K562 (cell line): ENCODE data around the gene DIP2A. TPM values are rescaled to one million over a fixed set of nuclear protein-coding genes. Genes with fewer than 3 reads are reported as not detected.

Source experiments
- ATAC-seq: fragments of 200-7000 bp; cut with Tn5 transposase; 3 replicates; pipeline ENCODE4 v1.9.1; 2020; ENCODE audit warnings: moderate library complexity
- BruUV-seq: library from RNA; stranded (reverse); fragments of 400-500 nt; replicated peaks from 2 replicates; lab custom pipeline; 2021; lab: Mats Ljungman, UMichigan
- CTCF ChIA-PET: fragments of 300-600 bp; formaldehyde crosslinking; extraction: SDS; loops from one replicate; lab custom pipeline; 2021; ENCODE audit warnings: low intra/inter-chr PET ratio; lab: Yijun Ruan, JAX
- POLR2A ChIA-PET: fragments of 300-600, 350-650 bp; sonication (Branson Sonifier 250); formaldehyde crosslinking; extraction: SDS; loops from one replicate; lab custom pipeline; 2021; ENCODE audit warnings: antibody characterized with exemption, inconsistent platforms; lab: Yijun Ruan, JAX
- DNase-seq, 4 experiments: peaks; one replicate each; pipeline versions ENCODE4 v3.0.0 to v3.0.0-alpha.2; 2011 to 2018; ENCODE audit warnings: low spot score in 3 of 4, mixed read lengths in 3 of 4; ENCODE audit errors: extremely low read depth in 1 of 4
- FAIRE-seq: peaks from 2 replicates; lab custom pipeline; 2011; peaks lifted over from hg19 to GRCh38; lab: Jason Lieb, UNC
- H2AFZ ChIP-seq: 2 replicates; pipeline ENCODE4 v1.6.0; 2011; ENCODE audit warnings: low read depth, low read length, control low read depth, inconsistent platforms
- H3K27ac ChIP-seq: fragments of 200-600 bp; 3 replicates; pipeline ENCODE4 v1.8.0; 2011; ENCODE audit warnings: low read depth, mild to moderate bottlenecking, control low read depth, inconsistent platforms, low read length, moderate library complexity, mixed read lengths; ENCODE audit errors: extremely low read depth
- H3K27me3 ChIP-seq, 2 experiments: fragments of 300-600 bp in 1 of 2; 2 replicates in 1 of 2; 3 replicates in 1 of 2; pipeline versions ENCODE4 v1.6.0 to v1.8.0; 2011; ENCODE audit warnings: inconsistent platforms in 2 of 2, low read length in 2 of 2, mild to moderate bottlenecking in 1 of 2, mixed read lengths in 1 of 2, moderate library complexity in 1 of 2; ENCODE audit not compliant: control insufficient read depth in 2 of 2, insufficient read depth in 2 of 2
- H3K36me3 ChIP-seq: fragments of 300-600 bp; 3 replicates; pipeline ENCODE4 v1.8.0; 2011; ENCODE audit warnings: mild to moderate bottlenecking, low read length, inconsistent platforms; ENCODE audit not compliant: control insufficient read depth, insufficient read depth
- H3K4me1 ChIP-seq, 2 experiments: fragments of 200-600 bp in 1 of 2; replicated peaks in 1 of 2; 2 replicates in 1 of 2; 3 replicates in 1 of 2; pipeline versions ENCODE4 v1.5.1 to v1.8.0; 2011; ENCODE audit warnings: inconsistent platforms in 2 of 2, low read length in 2 of 2, mild to moderate bottlenecking in 1 of 2, mixed read lengths in 1 of 2, moderate library complexity in 1 of 2; ENCODE audit not compliant: control insufficient read depth in 2 of 2, insufficient read depth in 2 of 2
- H3K4me2 ChIP-seq: 2 replicates; pipeline ENCODE4 v1.6.1; 2011; ENCODE audit warnings: low read length, control low read depth, inconsistent platforms, mixed read lengths; ENCODE audit not compliant: insufficient read depth
- H3K4me3 ChIP-seq: fragments of 200-600 bp; sonication (generic), shearing (Covaris generic); 2 replicates; pipeline ENCODE4 v1.5.1; 2016; ENCODE audit warnings: control low read depth, inconsistent platforms
- H3K79me2 ChIP-seq: fragments of 200-600 bp; 3 replicates; pipeline ENCODE4 v1.8.0; 2011; ENCODE audit warnings: low read length, inconsistent platforms; ENCODE audit not compliant: control insufficient read depth, insufficient read depth
- H3K9ac ChIP-seq, 2 experiments: 2 replicates each; pipeline versions ENCODE4 v1.6.0 to v1.6.1; 2011; ENCODE audit warnings: low read depth in 2 of 2, low read length in 2 of 2, control low read depth in 1 of 2, inconsistent platforms in 1 of 2, mild to moderate bottlenecking in 1 of 2, mixed read lengths in 1 of 2; ENCODE audit not compliant: insufficient read depth in 1 of 2
- H3K9me1 ChIP-seq: one replicate; pipeline ENCODE4 v1.6.0; 2011; ENCODE audit warnings: inconsistent platforms, mild to moderate bottlenecking, low read length, moderate library complexity; ENCODE audit not compliant: control insufficient read depth, insufficient read depth
- H3K9me3 ChIP-seq: replicated peaks from 2 replicates; pipeline ENCODE4 v1.5.1; 2011; ENCODE audit warnings: low read depth, low read length, inconsistent platforms; ENCODE audit not compliant: control insufficient read depth, insufficient read depth
- H4K20me1 ChIP-seq: replicated peaks from 2 replicates; pipeline ENCODE4 v1.6.1; 2011; ENCODE audit warnings: low read length, inconsistent platforms, mixed read lengths; ENCODE audit not compliant: control insufficient read depth, insufficient read depth
- ATF7 ChIP-seq: fragments of 450-650 bp; IDR thresholded peaks from 2 replicates; pipeline ENCODE4 v1.7.1; 2014; ENCODE audit warnings: mild to moderate bottlenecking, moderate library complexity
- BCL6 ChIP-seq: fragments of 250-450 bp; sonication (Bioruptor Pico); IDR thresholded peaks from 2 replicates; pipeline ENCODE4 v1.4.0; 2020
- CHCHD3 ChIP-seq: fragments of 250-450 bp; sonication (Bioruptor Pico); IDR thresholded peaks from 2 replicates; pipeline ENCODE4 v2.1.2; 2022; ENCODE audit warnings: mild to moderate bottlenecking
- POLR2G ChIP-seq: fragments of 200-400 bp; formaldehyde crosslinking; IDR thresholded peaks from 2 replicates; pipeline ENCODE4 v1.6.1; 2017; ENCODE audit warnings: low read depth, mild to moderate bottlenecking, antibody characterized with exemption, low read length, moderate library complexity
- SRSF9 ChIP-seq: fragments of 200-400 bp; formaldehyde crosslinking; IDR thresholded peaks from 2 replicates; pipeline ENCODE4 v1.6.1; 2017; ENCODE audit warnings: low read depth, low read length, borderline replicate concordance
- WGBS: fragments of 100-300 bp; shearing (Covaris generic); methylation state at CpG from one replicate; pipeline ENCODE4 v1.1.6; 2016; ENCODE audit warnings: low coverage, mixed read lengths; ENCODE audit not compliant: insufficient coverage; ENCODE audit errors: missing lambda C conversion rate; 5-methylcytosine and 5-hydroxymethylcytosine counted together
- in situ Hi-C: fragments of 300-500 bp; cut with MboI; formaldehyde crosslinking; loops from 4 replicates; pipeline ENCODE4 v1.15.0; 2018; ENCODE audit warnings: inconsistent platforms, mixed read lengths
- intact Hi-C: fragments of 100-400 bp; cut with micrococcal nuclease; formaldehyde crosslinking; loops from 2 replicates; pipeline ENCODE4 v1.14.2; 2022
- polyA plus RNA-seq, 8 experiments: library from polyadenylated mRNA; depleted of rRNA in 4 of 8; stranded (reverse) in 5 of 8; unstranded in 3 of 8; fragments of >200 nt; fragmentation: Nextera tagmentation in 2 of 8; fragmentation: Illumina TruSeq in 1 of 8; extraction: Ambion mirVana in 2 of 8; extraction: Trizol in 1 of 8; gene quantifications; 2 replicates each; pipeline versions ENCODE4 v1.2.1 to v1.2.3, GENCODE V29; 2011 to 2014; ENCODE audit warnings: inconsistent platforms in 1 of 8, missing spikeins in 1 of 8
- total RNA-seq, 7 experiments: library from RNA; depleted of rRNA in 6 of 7; stranded (reverse); fragments of >200 nt in 6 of 7; fragmentation: Illumina TruSeq in 2 of 7; extraction: Trizol in 2 of 7; gene quantifications; 2 replicates each; pipeline versions ENCODE4 v1.2.1 to v1.2.3, GENCODE V29; 2011 to 2021; ENCODE audit warnings: low replicate concordance in 1 of 7
- TF ChIP-seq, protein P1 (sequence below): sonication (generic); formaldehyde crosslinking; IDR thresholded peaks from 2 replicates; pipeline ENCODE4 v1.8.1; 2023; ENCODE audit warnings: mild to moderate bottlenecking, missing genetic modification reagents
- TF ChIP-seq, protein P2 (sequence below): IDR thresholded peaks from 2 replicates; pipeline ENCODE4 v1.6.1; 2014; ENCODE audit warnings: antibody characterized with exemption

The DIP2A gene
- total and polyA plus RNA-seq, 9 of the 15 experiments (the other 6 are each of a cell fraction or from before 2014, with no cell fraction given): 4.3 to 34.5 (median 20.3) TPM

GRCh38 chr21:46412521-46413364 lies 45.9 kb upstream of the DIP2A start:
- BruUV-seq: no TSS peak
- FAIRE-seq: no peak
- no peak overlapping the region for H3K4me3 ChIP-seq
- no peaks in the 10 kb centered on the region for H3K79me2 ChIP-seq
- no peak for ATAC-seq
- H3K4me1 ChIP-seq: peaks cover 0 to 12% of the 10 kb centered on the region in 2 experiments; a peak in 1 of 5 replicates
- ChIA-PET POLR2A (interaction anchor here (0.6 kb wide), 1 partner anchor 166 kb away, joined by 3 read pairs; no protein-coding TSS in a partner anchor), CTCF (no interaction called here)
- H3K36me3 ChIP-seq: peaks cover 53% of the 10 kb centered on the region; the same call in 2 of the 3 replicates
- intact Hi-C loops (no loop called here), in situ Hi-C loops (no loop called here)
- DNase-seq: no peak
- no peaks in the 10 kb centered on the region for H3K9me3 ChIP-seq
- H2AFZ ChIP-seq: no peak overlapping the region
- H3K9ac ChIP-seq: no peak overlapping the region
- TF ChIP-seq POLR2G (peak; percentile 64), CHCHD3 (CRISPR knock-in tag) (no peak)
- no peaks in the 10 kb centered on the region for H4K20me1 ChIP-seq
- no peaks in the 10 kb centered on the region for H3K9me1 ChIP-seq
- H3K27ac ChIP-seq: no peak overlapping the region
- H3K4me2 ChIP-seq: no peak overlapping the region
- H3K27me3 ChIP-seq: no peaks in the 10 kb centered on the region
- 84% methylated on average over 19 of the region's 39 CpGs for WGBS

GRCh38 chr21:46413365-46413696 lies 45.4 kb upstream of the DIP2A start:
- no peak for FAIRE-seq
- no peaks in the 10 kb centered on the region for H3K9me1 ChIP-seq
- WGBS: 78% methylated on average over 9 of the region's 9 CpGs
- peaks cover 0 to 12% of the 10 kb centered on the region in 2 experiments; a peak in 1 of 5 replicates for H3K4me1 ChIP-seq
- H4K20me1 ChIP-seq: no peaks in the 10 kb centered on the region
- H3K4me2 ChIP-seq: no peak overlapping the region
- no peaks in the 10 kb centered on the region for H3K27me3 ChIP-seq
- in situ Hi-C loops (no loop called here), intact Hi-C loops (no loop called here)
- CTCF ChIA-PET: no interaction called here
- no peak overlapping the region for H3K9ac ChIP-seq
- no peak overlapping the region for H3K4me3 ChIP-seq
- H3K27ac ChIP-seq: no peak overlapping the region
- H3K36me3 ChIP-seq: peaks cover 52% of the 10 kb centered on the region; the same call in 2 of the 3 replicates
- DNase-seq: no peak
- BruUV-seq: no TSS peak
- H3K79me2 ChIP-seq: no peaks in the 10 kb centered on the region
- POLR2A ChIA-PET: no interaction called here
- no peaks in the 10 kb centered on the region for H3K9me3 ChIP-seq
- H2AFZ ChIP-seq: no peak overlapping the region
- no peak for TF ChIP-seq ATF7
- TF ChIP-seq SRSF9: no peak
- TF ChIP-seq, protein P1, sequence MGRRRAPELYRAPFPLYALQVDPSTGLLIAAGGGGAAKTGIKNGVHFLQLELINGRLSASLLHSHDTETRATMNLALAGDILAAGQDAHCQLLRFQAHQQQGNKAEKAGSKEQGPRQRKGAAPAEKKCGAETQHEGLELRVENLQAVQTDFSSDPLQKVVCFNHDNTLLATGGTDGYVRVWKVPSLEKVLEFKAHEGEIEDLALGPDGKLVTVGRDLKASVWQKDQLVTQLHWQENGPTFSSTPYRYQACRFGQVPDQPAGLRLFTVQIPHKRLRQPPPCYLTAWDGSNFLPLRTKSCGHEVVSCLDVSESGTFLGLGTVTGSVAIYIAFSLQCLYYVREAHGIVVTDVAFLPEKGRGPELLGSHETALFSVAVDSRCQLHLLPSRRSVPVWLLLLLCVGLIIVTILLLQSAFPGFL (CRISPR knock-in tag): no peak
- TF ChIP-seq, protein P2, sequence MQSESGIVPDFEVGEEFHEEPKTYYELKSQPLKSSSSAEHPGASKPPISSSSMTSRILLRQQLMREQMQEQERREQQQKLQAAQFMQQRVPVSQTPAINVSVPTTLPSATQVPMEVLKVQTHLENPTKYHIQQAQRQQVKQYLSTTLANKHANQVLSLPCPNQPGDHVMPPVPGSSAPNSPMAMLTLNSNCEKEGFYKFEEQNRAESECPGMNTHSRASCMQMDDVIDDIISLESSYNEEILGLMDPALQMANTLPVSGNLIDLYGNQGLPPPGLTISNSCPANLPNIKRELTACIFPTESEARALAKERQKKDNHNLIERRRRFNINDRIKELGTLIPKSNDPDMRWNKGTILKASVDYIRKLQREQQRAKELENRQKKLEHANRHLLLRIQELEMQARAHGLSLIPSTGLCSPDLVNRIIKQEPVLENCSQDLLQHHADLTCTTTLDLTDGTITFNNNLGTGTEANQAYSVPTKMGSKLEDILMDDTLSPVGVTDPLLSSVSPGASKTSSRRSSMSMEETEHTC: no peak
- no peak for TF ChIP-seq BCL6 (CRISPR knock-in tag)
- ATAC-seq: no peak
